SK-N-SH (cell line): ENCODE results near the gene OBP2B. TPM values are rescaled to one million over a fixed set of nuclear protein-coding genes. Genes with fewer than 3 reads are reported as not detected.

ENCODE experiments used
- CTCF ChIA-PET: fragments of 300-600, 350-600 bp; formaldehyde crosslinking; extraction: SDS; loops from one replicate; lab custom pipeline; 2021; lab: Yijun Ruan, JAX
- POLR2A ChIA-PET: fragments of 350-600 bp; sonication (Branson Sonifier 250); formaldehyde crosslinking; extraction: SDS; loops from one replicate; lab custom pipeline; 2020; ENCODE audit warnings: antibody characterized with exemption, inconsistent platforms; lab: Yijun Ruan, JAX
- DNase-seq: peaks from one replicate; pipeline ENCODE4 v3.0.0; 2012
- H2AFZ ChIP-seq: fragments of 200-600 bp; sonication (generic); 2 replicates; pipeline ENCODE4 v1.8.1; 2016; ENCODE audit warnings: antibody characterized with exemption, mild to moderate bottlenecking, low read depth
- H3F3A ChIP-seq: fragments of 200-600 bp; sonication (generic); replicated peaks from 2 replicates; pipeline ENCODE3; 2016; ENCODE audit warnings: antibody characterized with exemption, mild to moderate bottlenecking; ENCODE audit not compliant: insufficient read depth
- H3K27ac ChIP-seq, 2 experiments: fragments of 200-500 bp in 1 of 2; fragments of 200-600 bp in 1 of 2; sonication (Bioruptor generic) in 1 of 2; sonication (generic), shearing (Covaris generic) in 1 of 2; 2 replicates each; pipeline versions ENCODE4 v1.5.1 to v1.6.1; 2014 to 2016; ENCODE audit warnings: low read depth in 2 of 2, inconsistent platforms in 1 of 2, low read length in 1 of 2, mild to moderate bottlenecking in 1 of 2, mixed read lengths in 1 of 2
- H3K27me3 ChIP-seq: fragments of 200-600 bp; sonication (generic), shearing (Covaris generic); 2 replicates; pipeline ENCODE4 v1.6.1; 2016; ENCODE audit warnings: mixed run types; ENCODE audit not compliant: insufficient read depth
- H3K36me3 ChIP-seq, 2 experiments: fragments of 200-500 bp in 1 of 2; fragments of 200-600 bp in 1 of 2; sonication (Bioruptor generic) in 1 of 2; sonication (generic) in 1 of 2; replicated peaks in 1 of 2; 2 replicates each; pipeline versions ENCODE3 to v1.5.1; 2014 to 2016; ENCODE audit warnings: low read length in 1 of 2, mild to moderate bottlenecking in 1 of 2; ENCODE audit not compliant: insufficient read depth in 2 of 2, control insufficient read depth in 1 of 2
- H3K4me1 ChIP-seq, 2 experiments: fragments of 200-500 bp in 1 of 2; fragments of 200-600 bp in 1 of 2; sonication (Bioruptor generic) in 1 of 2; sonication (generic), shearing (Covaris generic) in 1 of 2; 2 replicates each; pipeline versions ENCODE4 v1.5.1 to v1.6.1; 2014 to 2016; ENCODE audit warnings: low read depth in 1 of 2, low read length in 1 of 2, mixed run types in 1 of 2; ENCODE audit not compliant: insufficient read depth in 2 of 2, control insufficient read depth in 1 of 2
- H3K4me2 ChIP-seq: fragments of 200-600 bp; sonication (generic), shearing (Covaris generic); 2 replicates; pipeline ENCODE4 v1.6.1; 2017; ENCODE audit warnings: mixed run types
- H3K4me3 ChIP-seq, 2 experiments: fragments of 200-500 bp in 1 of 2; fragments of 200-600 bp in 1 of 2; sonication (Bioruptor generic) in 1 of 2; sonication (generic), shearing (Covaris generic) in 1 of 2; 2 replicates each; pipeline versions ENCODE4 v1.5.1 to v1.8.1; 2014 to 2016; ENCODE audit warnings: low read depth in 2 of 2, inconsistent platforms in 1 of 2, low read length in 1 of 2, mild to moderate bottlenecking in 1 of 2, mixed read lengths in 1 of 2, moderate library complexity in 1 of 2
- H3K79me2 ChIP-seq: fragments of 200-600 bp; sonication (generic); 2 replicates; pipeline ENCODE4 v1.8.1; 2017; ENCODE audit warnings: mild to moderate bottlenecking; ENCODE audit not compliant: insufficient read depth
- H3K9ac ChIP-seq: fragments of 200-600 bp; sonication (generic); 2 replicates; pipeline ENCODE4 v1.6.1; 2017; ENCODE audit warnings: mixed run types
- H3K9me2 ChIP-seq: fragments of 200-600 bp; sonication (generic); 2 replicates; pipeline ENCODE4 v1.6.1; 2017; ENCODE audit warnings: mixed run types
- H3K9me3 ChIP-seq: fragments of 200-600 bp; sonication (generic); 2 replicates; pipeline ENCODE4 v1.6.1; 2017; ENCODE audit warnings: mixed run types, mild to moderate bottlenecking, moderate library complexity
- H4K20me1 ChIP-seq: fragments of 200-600 bp; sonication (generic); 2 replicates; pipeline ENCODE4 v1.6.1; 2017; ENCODE audit warnings: mild to moderate bottlenecking, mixed run types; ENCODE audit not compliant: insufficient read depth
- MEF2A ChIP-seq: IDR thresholded peaks from 2 replicates; pipeline ENCODE4 v1.4.0; 2012; ENCODE audit warnings: low read depth, borderline replicate concordance
- NFIC ChIP-seq: IDR thresholded peaks from 2 replicates; pipeline ENCODE4 v1.4.0; 2012; ENCODE audit warnings: borderline replicate concordance
- NRF1 ChIP-seq: IDR thresholded peaks from 2 replicates; pipeline ENCODE4 v1.6.1; 2012; ENCODE audit warnings: low read depth, mild to moderate bottlenecking, low read length
- SMC3 ChIP-seq: IDR thresholded peaks from 2 replicates; pipeline ENCODE4 v1.6.1; 2012; ENCODE audit warnings: low read depth, low read length, improper control_type of control experiment
- YY1 ChIP-seq: IDR thresholded peaks from 2 replicates; pipeline ENCODE4 v1.4.0; 2012; ENCODE audit warnings: low read depth, mild to moderate bottlenecking
- WGBS: methylation state at CpG from one replicate; pipeline ENCODE4 v1.1.6; 2017; ENCODE audit warnings: low lambda C conversion rate; 5-methylcytosine and 5-hydroxymethylcytosine counted together
- polyA plus RNA-seq, 3 experiments: library from polyadenylated mRNA; depleted of rRNA; stranded (reverse); fragments of >200 nt; gene quantifications; 2 replicates each; pipeline ENCODE4 v1.2.3, GENCODE V29; 2012
- TF ChIP-seq, protein P1 (sequence below): IDR thresholded peaks from 2 replicates; pipeline ENCODE4 v1.4.0; 2012; ENCODE audit warnings: low read depth, borderline replicate concordance
- TF ChIP-seq, protein P2 (sequence below): fragments of 150-350 bp; IDR thresholded peaks from 2 replicates; pipeline ENCODE4 v1.6.1; 2017; ENCODE audit warnings: antibody characterized with exemption, low read length, low read depth, borderline replicate concordance
- TF ChIP-seq, protein P3 (sequence below): IDR thresholded peaks from 2 replicates; pipeline ENCODE4; 2012

OBP2B gene
- polyA plus RNA-seq, 1 of the 3 experiments (the other 2 are of a cell fraction) = not detected

DNA sequence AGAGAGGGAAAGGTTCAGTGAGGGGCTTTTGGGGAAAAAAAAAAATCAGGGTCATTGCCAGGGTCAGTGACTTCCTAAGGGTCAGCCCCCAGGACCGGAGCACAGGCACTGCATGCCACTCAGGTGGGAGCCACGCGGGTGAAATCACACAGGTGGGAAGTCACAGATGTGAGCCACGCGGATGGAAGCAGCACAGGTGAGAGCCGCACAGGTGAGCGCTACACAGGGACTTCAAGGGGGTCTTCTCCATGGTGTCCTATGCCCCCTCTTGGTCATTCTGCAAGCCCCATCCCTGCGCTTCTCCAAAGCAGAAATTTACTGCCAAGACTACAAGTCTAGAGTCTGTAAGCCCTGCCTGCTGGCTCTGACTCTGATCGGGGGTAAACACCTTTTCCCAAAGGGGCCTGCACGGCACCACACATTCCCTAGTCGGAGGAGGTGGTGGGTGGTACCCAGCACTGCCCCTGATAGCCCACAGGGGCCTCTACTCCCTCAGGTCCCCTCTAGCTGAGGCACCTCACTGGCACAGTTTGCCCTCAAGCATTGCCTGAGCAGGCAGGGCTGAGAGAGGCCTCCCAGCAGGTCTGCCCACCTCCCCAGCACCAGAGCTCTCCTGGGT, 18.3 kb upstream of the OBP2B start:
- no peak for DNase-seq
- Histone ChIP-seq H3K79me2 (no peaks in the 10 kb centered on the region), H3K27me3 (no peaks in the 10 kb centered on the region), H3K9me3 (no peaks in the 10 kb centered on the region), H4K20me1 (no peaks in the 10 kb centered on the region), H2AFZ (no peak overlapping the region), H3K4me2 (no peak overlapping the region), H3K27ac (no peak overlapping the region), H3K9me2 (no peaks in the 10 kb centered on the region), H3K9ac (no peak overlapping the region), H3F3A (no peaks in the 10 kb centered on the region), H3K4me1 (peaks cover 0 to 11% of the 10 kb centered on the region in 2 experiments; a peak in 1 of 4 replicates), H3K4me3 (no peak overlapping the region), H3K36me3 (no peaks in the 10 kb centered on the region)
- 37% methylated on average over 5 of the region's 11 CpGs for WGBS
- CTCF ChIA-PET = interaction anchor here (0.8 kb wide), 1 partner anchor 41 kb away, joined by 3 read pairs; no protein-coding TSS in a partner anchor
- POLR2A ChIA-PET = no interaction called here
- TF ChIP-seq, protein P1, sequence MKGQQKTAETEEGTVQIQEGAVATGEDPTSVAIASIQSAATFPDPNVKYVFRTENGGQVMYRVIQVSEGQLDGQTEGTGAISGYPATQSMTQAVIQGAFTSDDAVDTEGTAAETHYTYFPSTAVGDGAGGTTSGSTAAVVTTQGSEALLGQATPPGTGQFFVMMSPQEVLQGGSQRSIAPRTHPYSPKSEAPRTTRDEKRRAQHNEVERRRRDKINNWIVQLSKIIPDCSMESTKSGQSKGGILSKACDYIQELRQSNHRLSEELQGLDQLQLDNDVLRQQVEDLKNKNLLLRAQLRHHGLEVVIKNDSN = no peak
- TF ChIP-seq, all 33 proteins: peak for 0

DNA sequence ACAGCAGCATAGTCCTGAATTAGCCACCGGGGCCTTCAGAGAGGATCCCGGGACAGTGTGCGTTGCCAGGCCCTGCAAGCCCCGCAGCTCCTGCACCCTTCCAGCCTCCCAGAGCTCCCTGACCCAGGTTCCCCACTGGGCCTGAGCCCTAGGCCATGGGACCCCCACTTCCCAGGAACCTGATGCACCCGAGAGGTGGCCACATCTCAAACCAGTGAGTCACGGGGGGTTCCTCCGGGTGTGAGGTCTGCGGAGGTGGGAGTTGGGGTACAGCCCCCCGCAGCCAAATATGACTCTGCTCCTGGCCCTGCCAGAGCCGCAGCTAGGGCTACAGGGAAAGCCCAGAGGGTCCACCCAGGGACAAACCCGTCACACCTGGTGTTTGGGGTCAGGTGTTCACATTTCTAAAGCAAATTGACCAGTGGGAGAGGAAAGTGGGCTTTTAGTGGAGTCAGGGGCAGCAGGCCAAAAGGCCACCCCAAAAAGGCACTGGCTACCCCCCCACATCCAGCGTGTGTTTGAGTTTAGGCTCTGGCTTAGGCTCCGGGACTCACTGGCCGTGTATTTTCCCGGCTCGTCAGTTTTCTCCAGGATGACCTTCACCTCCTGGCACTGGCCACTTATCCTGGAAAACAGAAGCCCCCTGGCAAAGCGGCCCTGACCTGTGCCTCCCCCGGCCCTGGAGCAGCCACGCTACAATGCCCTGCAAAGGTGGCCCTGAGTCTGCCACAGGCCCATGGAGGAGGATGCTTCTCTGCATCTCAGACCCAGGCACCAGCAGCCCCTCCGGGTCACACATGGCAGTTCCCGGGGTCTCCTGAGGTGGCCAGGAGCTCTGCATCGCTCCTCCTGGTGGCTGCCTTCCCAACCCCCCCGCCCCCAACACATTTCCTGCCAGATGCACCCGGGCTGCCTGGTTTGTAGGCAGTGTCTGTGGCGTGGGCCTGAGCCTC, 17.4 kb upstream of the OBP2B start:
- Histone ChIP-seq H3K9me3 (no peaks in the 10 kb centered on the region), H3K27ac (no peak overlapping the region), H3K27me3 (no peaks in the 10 kb centered on the region), H3K4me2 (no peak overlapping the region), H2AFZ (no peak overlapping the region), H3K36me3 (no peaks in the 10 kb centered on the region), H3K9ac (no peak overlapping the region), H3F3A (no peaks in the 10 kb centered on the region), H3K4me1 (peaks cover 0 to 11% of the 10 kb centered on the region in 2 experiments; a peak in 1 of 4 replicates), H3K4me3 (no peak overlapping the region), H3K79me2 (no peaks in the 10 kb centered on the region), H4K20me1 (no peaks in the 10 kb centered on the region), H3K9me2 (no peaks in the 10 kb centered on the region)
- ChIA-PET CTCF (interaction anchor here (1.0 kb wide), 1 partner anchor 38 kb away, joined by 4 read pairs; no protein-coding TSS in a partner anchor), POLR2A (no interaction called here)
- TF ChIP-seq NFIC (no peak), NRF1 (no peak), MEF2A (no peak), SMC3 (no peak), YY1 (no peak)
- TF ChIP-seq, protein P2, sequence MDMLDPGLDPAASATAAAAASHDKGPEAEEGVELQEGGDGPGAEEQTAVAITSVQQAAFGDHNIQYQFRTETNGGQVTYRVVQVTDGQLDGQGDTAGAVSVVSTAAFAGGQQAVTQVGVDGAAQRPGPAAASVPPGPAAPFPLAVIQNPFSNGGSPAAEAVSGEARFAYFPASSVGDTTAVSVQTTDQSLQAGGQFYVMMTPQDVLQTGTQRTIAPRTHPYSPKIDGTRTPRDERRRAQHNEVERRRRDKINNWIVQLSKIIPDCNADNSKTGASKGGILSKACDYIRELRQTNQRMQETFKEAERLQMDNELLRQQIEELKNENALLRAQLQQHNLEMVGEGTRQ = no peak
- TF ChIP-seq, protein P3, sequence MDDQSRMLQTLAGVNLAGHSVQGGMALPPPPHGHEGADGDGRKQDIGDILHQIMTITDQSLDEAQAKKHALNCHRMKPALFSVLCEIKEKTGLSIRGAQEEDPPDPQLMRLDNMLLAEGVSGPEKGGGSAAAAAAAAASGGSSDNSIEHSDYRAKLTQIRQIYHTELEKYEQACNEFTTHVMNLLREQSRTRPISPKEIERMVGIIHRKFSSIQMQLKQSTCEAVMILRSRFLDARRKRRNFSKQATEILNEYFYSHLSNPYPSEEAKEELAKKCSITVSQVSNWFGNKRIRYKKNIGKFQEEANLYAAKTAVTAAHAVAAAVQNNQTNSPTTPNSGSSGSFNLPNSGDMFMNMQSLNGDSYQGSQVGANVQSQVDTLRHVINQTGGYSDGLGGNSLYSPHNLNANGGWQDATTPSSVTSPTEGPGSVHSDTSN = no peak
- WGBS = 49% methylated on average over 14 of the region's 25 CpGs
- DNase-seq = peak; percentile 86
